Endothelial cell of hepatic sinusoid (primary cell): ENCODE measurements around the gene UXS1.

Source experiments
- in situ Hi-C: cut with HindIII; loops from 2 replicates; pipeline ENCODE4 v1.10.0; 2017; ENCODE audit warnings: low sequenced_read_pairs

UXS1 gene

DNA sequence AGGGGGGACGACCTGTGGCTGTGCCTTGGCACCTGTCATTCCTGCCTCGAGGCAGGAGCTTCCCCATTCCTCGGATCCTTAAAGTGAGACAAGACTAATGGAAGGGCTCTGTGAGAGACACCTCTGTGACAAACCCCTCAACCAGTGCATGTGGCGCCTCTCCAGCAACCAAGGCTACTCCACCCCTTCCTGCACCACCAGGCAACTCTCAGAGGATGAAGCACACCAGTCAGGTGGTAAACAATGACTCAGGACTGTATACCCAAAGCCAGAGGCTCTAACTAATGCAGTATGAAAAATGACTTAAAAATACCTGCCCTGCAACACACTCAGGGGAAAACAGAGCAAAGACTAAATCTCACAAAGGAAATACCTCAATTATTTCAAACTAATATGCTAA is 136.9 kb downstream of the UXS1 start:
- in situ Hi-C loops = no loop called here

DNA sequence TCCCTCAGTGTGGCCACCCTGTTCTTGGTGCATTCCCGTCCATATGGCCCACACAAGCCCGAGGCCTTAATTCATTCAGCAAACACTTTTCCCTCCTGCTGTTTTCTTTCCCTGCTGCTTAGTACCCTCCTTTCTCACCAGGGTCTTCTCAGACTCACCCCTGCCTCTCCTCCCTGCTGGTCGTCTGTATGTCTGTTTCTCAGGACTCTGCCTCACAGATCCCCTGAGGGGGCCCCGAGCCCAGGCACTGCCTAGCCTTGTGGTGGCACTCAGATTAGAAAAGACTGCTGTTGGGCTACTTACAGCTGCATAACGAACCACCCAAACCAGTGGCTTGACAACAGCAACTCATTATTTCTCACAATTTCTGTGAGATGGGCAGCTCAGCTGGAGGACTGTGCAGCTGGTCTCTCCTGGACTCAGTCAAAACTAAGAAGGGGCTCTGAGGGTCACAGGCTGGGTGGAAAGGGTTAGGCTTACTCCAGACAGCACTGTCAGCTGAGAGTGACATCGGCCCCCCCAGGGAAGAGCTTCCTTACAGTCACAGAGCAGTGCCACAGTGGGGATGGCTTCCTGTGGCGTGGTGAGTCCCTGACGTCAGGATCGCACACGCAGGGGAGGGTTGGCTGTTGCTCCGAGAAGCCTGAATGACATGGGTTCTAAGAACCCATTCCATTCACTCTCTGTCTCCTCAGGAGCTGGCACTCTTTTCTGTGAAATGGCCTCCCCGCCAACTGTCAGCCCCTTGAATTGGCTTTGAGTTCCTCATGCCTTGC is 139.0 kb downstream of the UXS1 start:
- in situ Hi-C loops = no loop called here

DNA sequence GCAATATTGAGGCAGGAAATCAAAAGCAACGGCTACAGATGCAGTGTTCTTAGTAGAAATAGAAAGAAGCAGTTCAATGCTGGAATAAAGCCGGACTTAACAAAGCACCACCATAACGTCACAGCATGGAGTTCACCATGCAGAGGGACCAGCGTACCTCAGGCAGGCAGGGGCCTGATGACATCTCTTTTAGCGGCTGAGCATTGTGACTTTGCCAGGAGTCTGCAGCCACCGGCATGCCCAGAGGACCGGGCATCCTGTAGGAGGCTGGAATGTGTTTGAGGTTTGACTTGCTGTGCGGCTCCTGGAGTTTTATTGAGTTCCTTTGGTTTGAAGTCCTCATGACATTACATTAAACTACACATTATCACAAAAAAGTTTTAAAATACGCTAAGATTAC is 139.8 kb downstream of the UXS1 start:
- in situ Hi-C loops = no loop called here

DNA sequence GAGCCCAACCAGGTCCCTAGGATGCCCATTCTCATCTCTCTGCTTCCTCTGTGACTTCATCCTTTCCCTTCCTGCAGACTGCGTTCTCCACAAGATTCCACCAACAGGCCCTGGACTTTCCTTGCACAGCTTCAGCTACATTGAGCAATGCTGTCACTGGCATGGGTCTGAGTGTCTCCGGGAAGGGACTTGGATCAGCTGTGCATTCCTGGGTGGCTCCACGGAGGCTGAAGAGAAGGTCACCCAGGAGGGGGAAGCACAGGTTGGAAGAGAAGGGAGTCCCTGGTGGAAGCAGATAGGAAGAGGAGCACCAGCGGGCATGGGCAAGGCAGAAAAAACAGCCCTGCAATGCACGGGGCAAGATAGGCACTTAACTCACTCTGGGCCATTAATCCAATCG is 140.5 kb downstream of the UXS1 start:
- in situ Hi-C loops = no loop called here

GRCh38 chr2:106053116-106053515 is 141.0 kb downstream of the UXS1 start:
- in situ Hi-C loops = no loop called here

DNA sequence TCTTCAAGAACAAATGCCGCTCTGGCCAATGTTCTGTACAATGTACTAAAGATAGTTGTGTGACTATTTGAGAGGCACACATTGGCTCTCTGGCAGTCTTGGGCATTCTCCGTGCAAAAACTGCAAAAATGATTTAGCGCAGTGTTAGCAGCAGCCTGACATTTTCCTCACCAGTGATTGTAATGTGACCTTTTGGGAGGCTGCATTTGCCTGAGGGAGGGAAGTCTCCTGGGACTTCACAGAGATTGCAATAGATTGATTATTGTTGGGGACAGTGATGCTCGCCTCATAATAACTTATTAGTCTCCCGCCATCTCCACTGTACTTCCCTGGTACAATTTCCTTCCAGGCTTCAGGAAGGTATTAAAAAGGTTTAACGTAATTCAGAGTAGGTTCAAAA is 149.2 kb downstream of the UXS1 start:
- in situ Hi-C loops = no loop called here

DNA sequence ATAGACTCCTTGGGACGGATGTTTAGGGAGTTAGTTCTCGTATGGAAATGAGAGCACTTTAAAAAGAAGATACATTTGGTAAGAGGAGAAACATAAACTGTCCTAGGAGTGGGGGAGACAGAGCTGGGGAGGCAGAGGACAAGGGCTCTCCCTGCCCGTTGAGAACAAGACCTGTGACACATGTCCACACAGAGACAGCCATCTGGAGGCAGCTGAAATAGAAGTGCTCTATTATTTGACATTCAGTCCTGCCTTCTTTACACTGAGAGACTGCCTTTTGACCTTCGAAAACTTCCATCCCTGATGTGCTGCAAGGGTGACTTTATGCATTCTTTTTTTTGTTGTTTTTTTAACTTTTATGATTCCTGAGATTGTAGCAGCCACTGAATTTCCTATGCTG is 150.1 kb downstream of the UXS1 start:
- in situ Hi-C loops = no loop called here
